ENCODE results near the gene ANKRD22. TPM values are rescaled to one million over a fixed set of nuclear protein-coding genes. Genes with fewer than 3 reads are reported as not detected.

Gene ANKRD22
- total and polyA plus RNA-seq, 8 donors, result 0.13 to 8.9 (median 0.88) TPM

- H3K27me3 ChIP-seq, result no peaks in the 10 kb centered on the region
- H3K27ac ChIP-seq, result no peak overlapping the region
- no peak overlapping the region for H3K4me3 ChIP-seq
- DNase-seq (no peak), ATAC-seq (no peak)
- peaks cover 0 to 28% of the 10 kb centered on the region in 2 donors for H3K4me1 ChIP-seq
- H3K9me3 ChIP-seq, result no peaks in the 10 kb centered on the region
- intact Hi-C loops (cut with DNase I), result no loop called here
- TF ChIP-seq, protein P1, sequence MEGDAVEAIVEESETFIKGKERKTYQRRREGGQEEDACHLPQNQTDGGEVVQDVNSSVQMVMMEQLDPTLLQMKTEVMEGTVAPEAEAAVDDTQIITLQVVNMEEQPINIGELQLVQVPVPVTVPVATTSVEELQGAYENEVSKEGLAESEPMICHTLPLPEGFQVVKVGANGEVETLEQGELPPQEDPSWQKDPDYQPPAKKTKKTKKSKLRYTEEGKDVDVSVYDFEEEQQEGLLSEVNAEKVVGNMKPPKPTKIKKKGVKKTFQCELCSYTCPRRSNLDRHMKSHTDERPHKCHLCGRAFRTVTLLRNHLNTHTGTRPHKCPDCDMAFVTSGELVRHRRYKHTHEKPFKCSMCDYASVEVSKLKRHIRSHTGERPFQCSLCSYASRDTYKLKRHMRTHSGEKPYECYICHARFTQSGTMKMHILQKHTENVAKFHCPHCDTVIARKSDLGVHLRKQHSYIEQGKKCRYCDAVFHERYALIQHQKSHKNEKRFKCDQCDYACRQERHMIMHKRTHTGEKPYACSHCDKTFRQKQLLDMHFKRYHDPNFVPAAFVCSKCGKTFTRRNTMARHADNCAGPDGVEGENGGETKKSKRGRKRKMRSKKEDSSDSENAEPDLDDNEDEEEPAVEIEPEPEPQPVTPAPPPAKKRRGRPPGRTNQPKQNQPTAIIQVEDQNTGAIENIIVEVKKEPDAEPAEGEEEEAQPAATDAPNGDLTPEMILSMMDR (IDR thresholded peaks at IDR 0.05), result no peak
- no peaks in the 10 kb centered on the region for H3K36me3 ChIP-seq
Observed at GRCh38 chr10:88877298-88877697, 25.7 kb upstream of the ANKRD22 start.

GRCh38 chr10:88875081-88875480, 23.4 kb upstream of the ANKRD22 start:
- Histone ChIP-seq H3K4me1 (peaks cover 0 to 13% of the 10 kb centered on the region in 2 donors), H3K36me3 (no peaks in the 10 kb centered on the region), H3K27ac (no peak overlapping the region), H3K4me3 (no peak overlapping the region), H3K9me3 (no peaks in the 10 kb centered on the region), H3K27me3 (no peaks in the 10 kb centered on the region)
- no peak for ATAC-seq
- no peak for DNase-seq
- intact Hi-C loops (cut with DNase I), result no loop called here
- TF ChIP-seq, protein P1 (IDR thresholded peaks at IDR 0.05), result no peak

DNA sequence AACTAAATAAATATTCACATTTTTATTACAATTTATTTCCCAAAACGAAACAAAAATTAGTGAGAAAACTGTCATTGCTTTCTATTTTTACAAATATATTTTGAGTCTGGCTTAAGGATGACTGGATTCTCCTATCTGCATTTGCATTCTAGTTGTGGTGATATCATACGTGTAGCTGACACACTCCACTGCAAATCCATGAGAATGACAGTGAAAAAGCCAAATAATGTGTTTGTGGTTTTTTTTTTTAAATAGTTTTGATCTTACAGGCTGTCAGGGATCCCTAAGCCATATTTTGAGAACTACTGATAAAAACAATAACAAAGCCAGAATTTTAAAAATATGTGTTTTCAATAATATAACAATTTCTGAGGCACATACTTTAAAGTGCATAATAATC, 22.6 kb upstream of the ANKRD22 start:
- intact Hi-C loops (cut with DNase I), result no loop called here
- DNase-seq, result no peak

GRCh38 chr10:88873757-88874156, 22.1 kb upstream of the ANKRD22 start:
- ATAC-seq, result no peak
- DNase-seq, result no peak
- TF ChIP-seq, protein P1 (IDR thresholded peaks at IDR 0.05), result no peak

More for the DNA sequence above, 22.6 kb upstream of the ANKRD22 start:
- TF ChIP-seq, protein P1 (IDR thresholded peaks at IDR 0.05), result no peak
- H3K27me3 ChIP-seq, result no peaks in the 10 kb centered on the region
- no peak for ATAC-seq
- H3K27ac ChIP-seq, result peak overlapping the region in 1 of 2 donors; percentile 27
- H3K4me3 ChIP-seq, result no peak overlapping the region
- H3K4me1 ChIP-seq, result peaks cover 0 to 6% of the 10 kb centered on the region in 2 donors
- no peaks in the 10 kb centered on the region for H3K36me3 ChIP-seq
- no peaks in the 10 kb centered on the region for H3K9me3 ChIP-seq

DNA sequence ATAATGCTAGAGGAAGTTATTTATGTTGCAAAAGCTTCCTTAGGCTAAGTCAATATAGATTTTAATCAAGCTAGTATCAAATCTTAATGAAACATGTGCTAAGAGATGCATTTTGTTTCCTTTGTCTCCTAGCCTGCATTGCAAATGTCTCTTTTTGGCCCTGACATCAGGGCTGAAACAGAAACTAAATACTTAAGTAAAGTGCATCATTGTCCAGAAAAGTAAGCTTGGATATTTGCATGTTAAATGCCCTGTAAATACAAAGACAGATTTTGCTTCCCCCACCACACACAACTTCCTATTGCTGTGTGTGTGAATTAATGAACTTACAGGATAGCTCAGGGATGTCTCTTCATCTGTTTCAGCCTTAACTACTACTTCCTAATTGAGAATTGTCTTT, 18.4 kb upstream of the ANKRD22 start:
- DNase-seq (no peak), ATAC-seq (no peak)
- Histone ChIP-seq H3K4me3 (no peak overlapping the region), H3K4me1 (peaks cover 0 to 4% of the 10 kb centered on the region in 2 donors), H3K9me3 (no peaks in the 10 kb centered on the region), H3K27ac (no peak overlapping the region), H3K36me3 (no peaks in the 10 kb centered on the region), H3K27me3 (no peaks in the 10 kb centered on the region)
- TF ChIP-seq, protein P1 (IDR thresholded peaks at IDR 0.05), result no peak
- intact Hi-C loops (cut with DNase I), result no loop called here

More at GRCh38 chr10:88873757-88874156, 22.1 kb upstream of the ANKRD22 start:
- no peaks in the 10 kb centered on the region for H3K27me3 ChIP-seq
- intact Hi-C loops (cut with DNase I), result no loop called here
- no peaks in the 10 kb centered on the region for H3K9me3 ChIP-seq
- H3K4me3 ChIP-seq, result no peak overlapping the region
- H3K36me3 ChIP-seq, result no peaks in the 10 kb centered on the region
- no peak overlapping the region for H3K27ac ChIP-seq
- peaks cover 0 to under 1% of the 10 kb centered on the region in 2 donors for H3K4me1 ChIP-seq
